A673 (cell line): Measurements from ENCODE around the gene WDFY4. TPM values are rescaled to one million over a fixed set of nuclear protein-coding genes. Genes with fewer than 3 reads are reported as not detected.

Experiments
- BruUV-seq: library from RNA; stranded (reverse); fragments of 400-500 nt; replicated peaks from 2 replicates; lab custom pipeline; 2021; lab: Mats Ljungman, UMichigan
- CTCF ChIA-PET: fragments of 300-600 bp; sonication (Branson Sonifier 250); formaldehyde crosslinking; loops from one replicate; lab custom pipeline; 2022; ENCODE audit warnings: antibody characterized with exemption; lab: Charles Lee
- POLR2A ChIA-PET: fragments of 300-600 bp; sonication (Branson Sonifier 250); formaldehyde crosslinking; loops from one replicate; lab custom pipeline; 2022; ENCODE audit warnings: antibody characterized with exemption; ENCODE audit not compliant: low non-redundant PET; lab: Charles Lee
- DNase-seq: peaks from one replicate; pipeline ENCODE4 v3.0.0-alpha.2; 2015; ENCODE audit warnings: low spot score
- H3K27ac ChIP-seq: fragments of 200-600 bp; sonication (generic); 2 replicates; pipeline ENCODE4 v1.5.1; 2016; ENCODE audit warnings: mixed run types, low read depth, mild to moderate bottlenecking, mixed read lengths, antibody characterized with exemption, low read length; ENCODE audit not compliant: poor library complexity, severe bottlenecking
- H3K27me3 ChIP-seq: fragments of 200-600 bp; sonication (generic); replicated peaks from 2 replicates; pipeline ENCODE4 v1.6.1; 2017; ENCODE audit warnings: mixed run types, low read depth, mild to moderate bottlenecking, mixed read lengths, antibody characterized with exemption, low read length; ENCODE audit not compliant: insufficient read depth, poor library complexity
- H3K36me3 ChIP-seq: fragments of 200-600 bp; sonication (generic); 2 replicates; pipeline ENCODE4 v1.6.1; 2016; ENCODE audit warnings: mixed run types, mild to moderate bottlenecking, mixed read lengths, antibody characterized with exemption, low read length; ENCODE audit not compliant: insufficient read depth, poor library complexity, severe bottlenecking
- H3K4me1 ChIP-seq: fragments of 200-600 bp; sonication (generic); 2 replicates; pipeline ENCODE4 v1.6.1; 2017; ENCODE audit warnings: mixed run types, mild to moderate bottlenecking, mixed read lengths, antibody characterized with exemption, low read length; ENCODE audit not compliant: insufficient read depth, poor library complexity, severe bottlenecking
- H3K4me3 ChIP-seq: fragments of 200-600 bp; sonication (generic); 2 replicates; pipeline ENCODE4 v1.5.1; 2016; ENCODE audit warnings: low read depth, mixed run types, mild to moderate bottlenecking, mixed read lengths, low read length; ENCODE audit not compliant: poor library complexity, severe bottlenecking
- H3K9me3 ChIP-seq: fragments of 200-600 bp; sonication (generic); 2 replicates; pipeline ENCODE4 v1.6.1; 2016; ENCODE audit warnings: mixed run types, low read depth, mild to moderate bottlenecking, mixed read lengths, antibody characterized with exemption, low read length; ENCODE audit not compliant: poor library complexity, severe bottlenecking
- CTCF ChIP-seq: fragments of 300-800, 200-600 bp; sonication (generic); conservative IDR thresholded peaks from 2 replicates; pipeline ENCODE4 v1.5.1; 2017; ENCODE audit warnings: low read depth, mild to moderate bottlenecking, antibody characterized with exemption, low read length, moderate library complexity, mixed read lengths
- EZH2 ChIP-seq: fragments of 200-600 bp; sonication (generic); IDR thresholded peaks from 2 replicates; pipeline ENCODE4 v1.6.1; 2017; ENCODE audit warnings: borderline replicate concordance, low read depth, mild to moderate bottlenecking, mixed read lengths, antibody characterized with exemption, low read length; ENCODE audit not compliant: poor library complexity, severe bottlenecking
- intact Hi-C: fragments of 100-400 bp; cut with micrococcal nuclease; formaldehyde crosslinking; loops from one replicate; pipeline ENCODE4 v1.10.0; 2022; ENCODE audit not compliant: unreplicated experiment
- total RNA-seq: library from RNA; stranded (reverse); gene quantifications from 2 replicates; pipeline ENCODE4 v1.2.3, GENCODE V29; 2021

The WDFY4 gene
- total RNA-seq, 1 experiment from 2014 or later: not detected

GRCh38 chr10:48714088-48714487 lies 29.4 kb downstream of the WDFY4 start:
- POLR2A ChIA-PET: no interaction called here
- H3K4me1 ChIP-seq: no peaks in the 10 kb centered on the region
- intact Hi-C loops: no loop called here
- no peak for DNase-seq
- CTCF ChIA-PET: no interaction called here
- H3K9me3 ChIP-seq: no peaks in the 10 kb centered on the region
- H3K36me3 ChIP-seq: no peaks in the 10 kb centered on the region
- peaks cover 8% of the 10 kb centered on the region for H3K27me3 ChIP-seq
- H3K4me3 ChIP-seq: no peak overlapping the region
- no TSS peak for BruUV-seq
- H3K27ac ChIP-seq: no peak overlapping the region
- TF ChIP-seq EZH2: no peak
- no peak for TF ChIP-seq CTCF

- Histone ChIP-seq H3K4me1 (no peaks in the 10 kb centered on the region), H3K27ac (no peak overlapping the region), H3K9me3 (no peaks in the 10 kb centered on the region), H3K36me3 (no peaks in the 10 kb centered on the region), H3K27me3 (peaks cover 5% of the 10 kb centered on the region), H3K4me3 (no peak overlapping the region)
- BruUV-seq: no TSS peak
- ChIA-PET POLR2A (no interaction called here), CTCF (no interaction called here)
- TF ChIP-seq EZH2 (no peak), CTCF (no peak)
- DNase-seq: no peak
- intact Hi-C loops: no loop called here
Observed at GRCh38 chr10:48716416-48716815, 31.7 kb downstream of the WDFY4 start.

GRCh38 chr10:48720611-48721010 lies 35.9 kb downstream of the WDFY4 start:
- Histone ChIP-seq H3K27ac (no peak overlapping the region), H3K4me1 (no peaks in the 10 kb centered on the region), H3K4me3 (no peak overlapping the region), H3K36me3 (no peaks in the 10 kb centered on the region), H3K9me3 (no peaks in the 10 kb centered on the region), H3K27me3 (peaks cover 5% of the 10 kb centered on the region)
- CTCF ChIA-PET: no interaction called here
- POLR2A ChIA-PET: no interaction called here
- no peak for DNase-seq
- TF ChIP-seq CTCF: no peak
- TF ChIP-seq EZH2: no peak
- intact Hi-C loops: no loop called here
- no TSS peak for BruUV-seq
